Measurements from ENCODE around the gene TDRD12. TPM values are rescaled to one million over a fixed set of nuclear protein-coding genes. Genes with fewer than 3 reads are reported as not detected.

The TDRD12 gene
- total and polyA plus RNA-seq, 2 experiments from 2014 or later = 0.68 to 2.8 TPM

GRCh38 chr19:32708457-32708856 is 11.1 kb upstream of the TDRD12 start:
- Mint-ChIP-seq H3K27me3 (ENCODE audit: insufficient read depth, low read depth, poor library complexity) (peaks cover 4% of the 10 kb centered on the region), H3K4me1 (no peaks in the 10 kb centered on the region), H3K27ac (no peak overlapping the region), H3K9me3 (peaks cover 12% of the 10 kb centered on the region), H3K4me3 (no peak overlapping the region), H3K36me3 (ENCODE audit: low read depth) (peaks cover 15% of the 10 kb centered on the region)
- no peaks in the 10 kb centered on the region for H3F3A ChIP-seq (replicated peaks; ENCODE audit: low read depth)
- H3K4me1 ChIP-seq (ENCODE audit: insufficient read depth) = no peaks in the 10 kb centered on the region
- H3K79me2 ChIP-seq (replicated peaks; ENCODE audit: insufficient read depth) = no peaks in the 10 kb centered on the region
- no peaks in the 10 kb centered on the region for H3K9me2 ChIP-seq (ENCODE audit: insufficient read depth)
- no peak overlapping the region for H3K27ac ChIP-seq (ENCODE audit: low read depth)
- no peak for TF ChIP-seq ETS1 (IDR thresholded peaks at IDR 0.05)
- TF ChIP-seq, protein P1, sequence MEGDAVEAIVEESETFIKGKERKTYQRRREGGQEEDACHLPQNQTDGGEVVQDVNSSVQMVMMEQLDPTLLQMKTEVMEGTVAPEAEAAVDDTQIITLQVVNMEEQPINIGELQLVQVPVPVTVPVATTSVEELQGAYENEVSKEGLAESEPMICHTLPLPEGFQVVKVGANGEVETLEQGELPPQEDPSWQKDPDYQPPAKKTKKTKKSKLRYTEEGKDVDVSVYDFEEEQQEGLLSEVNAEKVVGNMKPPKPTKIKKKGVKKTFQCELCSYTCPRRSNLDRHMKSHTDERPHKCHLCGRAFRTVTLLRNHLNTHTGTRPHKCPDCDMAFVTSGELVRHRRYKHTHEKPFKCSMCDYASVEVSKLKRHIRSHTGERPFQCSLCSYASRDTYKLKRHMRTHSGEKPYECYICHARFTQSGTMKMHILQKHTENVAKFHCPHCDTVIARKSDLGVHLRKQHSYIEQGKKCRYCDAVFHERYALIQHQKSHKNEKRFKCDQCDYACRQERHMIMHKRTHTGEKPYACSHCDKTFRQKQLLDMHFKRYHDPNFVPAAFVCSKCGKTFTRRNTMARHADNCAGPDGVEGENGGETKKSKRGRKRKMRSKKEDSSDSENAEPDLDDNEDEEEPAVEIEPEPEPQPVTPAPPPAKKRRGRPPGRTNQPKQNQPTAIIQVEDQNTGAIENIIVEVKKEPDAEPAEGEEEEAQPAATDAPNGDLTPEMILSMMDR (conservative IDR thresholded peaks at IDR 0.05; ENCODE audit: low read depth in 2 of 2) = no peak
- TF ChIP-seq NANOG (IDR thresholded peaks at IDR 0.05; ENCODE audit: borderline replicate concordance) = no peak
- no peak for TF ChIP-seq STAT1 (IDR thresholded peaks at IDR 0.05; ENCODE audit: unreplicated experiment)
- no peak for TF ChIP-seq ZNF114 (CRISPR knock-in tag; IDR thresholded peaks at IDR 0.05)
- TF ChIP-seq, protein P2, sequence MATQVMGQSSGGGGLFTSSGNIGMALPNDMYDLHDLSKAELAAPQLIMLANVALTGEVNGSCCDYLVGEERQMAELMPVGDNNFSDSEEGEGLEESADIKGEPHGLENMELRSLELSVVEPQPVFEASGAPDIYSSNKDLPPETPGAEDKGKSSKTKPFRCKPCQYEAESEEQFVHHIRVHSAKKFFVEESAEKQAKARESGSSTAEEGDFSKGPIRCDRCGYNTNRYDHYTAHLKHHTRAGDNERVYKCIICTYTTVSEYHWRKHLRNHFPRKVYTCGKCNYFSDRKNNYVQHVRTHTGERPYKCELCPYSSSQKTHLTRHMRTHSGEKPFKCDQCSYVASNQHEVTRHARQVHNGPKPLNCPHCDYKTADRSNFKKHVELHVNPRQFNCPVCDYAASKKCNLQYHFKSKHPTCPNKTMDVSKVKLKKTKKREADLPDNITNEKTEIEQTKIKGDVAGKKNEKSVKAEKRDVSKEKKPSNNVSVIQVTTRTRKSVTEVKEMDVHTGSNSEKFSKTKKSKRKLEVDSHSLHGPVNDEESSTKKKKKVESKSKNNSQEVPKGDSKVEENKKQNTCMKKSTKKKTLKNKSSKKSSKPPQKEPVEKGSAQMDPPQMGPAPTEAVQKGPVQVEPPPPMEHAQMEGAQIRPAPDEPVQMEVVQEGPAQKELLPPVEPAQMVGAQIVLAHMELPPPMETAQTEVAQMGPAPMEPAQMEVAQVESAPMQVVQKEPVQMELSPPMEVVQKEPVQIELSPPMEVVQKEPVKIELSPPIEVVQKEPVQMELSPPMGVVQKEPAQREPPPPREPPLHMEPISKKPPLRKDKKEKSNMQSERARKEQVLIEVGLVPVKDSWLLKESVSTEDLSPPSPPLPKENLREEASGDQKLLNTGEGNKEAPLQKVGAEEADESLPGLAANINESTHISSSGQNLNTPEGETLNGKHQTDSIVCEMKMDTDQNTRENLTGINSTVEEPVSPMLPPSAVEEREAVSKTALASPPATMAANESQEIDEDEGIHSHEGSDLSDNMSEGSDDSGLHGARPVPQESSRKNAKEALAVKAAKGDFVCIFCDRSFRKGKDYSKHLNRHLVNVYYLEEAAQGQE (IDR thresholded peaks at IDR 0.05; ENCODE audit: unreplicated experiment) = no peak
- TF ChIP-seq EZH2 (IDR thresholded peaks at IDR 0.05; ENCODE audit: low read depth, unreplicated experiment) = no peak
- TF ChIP-seq, protein P3, sequence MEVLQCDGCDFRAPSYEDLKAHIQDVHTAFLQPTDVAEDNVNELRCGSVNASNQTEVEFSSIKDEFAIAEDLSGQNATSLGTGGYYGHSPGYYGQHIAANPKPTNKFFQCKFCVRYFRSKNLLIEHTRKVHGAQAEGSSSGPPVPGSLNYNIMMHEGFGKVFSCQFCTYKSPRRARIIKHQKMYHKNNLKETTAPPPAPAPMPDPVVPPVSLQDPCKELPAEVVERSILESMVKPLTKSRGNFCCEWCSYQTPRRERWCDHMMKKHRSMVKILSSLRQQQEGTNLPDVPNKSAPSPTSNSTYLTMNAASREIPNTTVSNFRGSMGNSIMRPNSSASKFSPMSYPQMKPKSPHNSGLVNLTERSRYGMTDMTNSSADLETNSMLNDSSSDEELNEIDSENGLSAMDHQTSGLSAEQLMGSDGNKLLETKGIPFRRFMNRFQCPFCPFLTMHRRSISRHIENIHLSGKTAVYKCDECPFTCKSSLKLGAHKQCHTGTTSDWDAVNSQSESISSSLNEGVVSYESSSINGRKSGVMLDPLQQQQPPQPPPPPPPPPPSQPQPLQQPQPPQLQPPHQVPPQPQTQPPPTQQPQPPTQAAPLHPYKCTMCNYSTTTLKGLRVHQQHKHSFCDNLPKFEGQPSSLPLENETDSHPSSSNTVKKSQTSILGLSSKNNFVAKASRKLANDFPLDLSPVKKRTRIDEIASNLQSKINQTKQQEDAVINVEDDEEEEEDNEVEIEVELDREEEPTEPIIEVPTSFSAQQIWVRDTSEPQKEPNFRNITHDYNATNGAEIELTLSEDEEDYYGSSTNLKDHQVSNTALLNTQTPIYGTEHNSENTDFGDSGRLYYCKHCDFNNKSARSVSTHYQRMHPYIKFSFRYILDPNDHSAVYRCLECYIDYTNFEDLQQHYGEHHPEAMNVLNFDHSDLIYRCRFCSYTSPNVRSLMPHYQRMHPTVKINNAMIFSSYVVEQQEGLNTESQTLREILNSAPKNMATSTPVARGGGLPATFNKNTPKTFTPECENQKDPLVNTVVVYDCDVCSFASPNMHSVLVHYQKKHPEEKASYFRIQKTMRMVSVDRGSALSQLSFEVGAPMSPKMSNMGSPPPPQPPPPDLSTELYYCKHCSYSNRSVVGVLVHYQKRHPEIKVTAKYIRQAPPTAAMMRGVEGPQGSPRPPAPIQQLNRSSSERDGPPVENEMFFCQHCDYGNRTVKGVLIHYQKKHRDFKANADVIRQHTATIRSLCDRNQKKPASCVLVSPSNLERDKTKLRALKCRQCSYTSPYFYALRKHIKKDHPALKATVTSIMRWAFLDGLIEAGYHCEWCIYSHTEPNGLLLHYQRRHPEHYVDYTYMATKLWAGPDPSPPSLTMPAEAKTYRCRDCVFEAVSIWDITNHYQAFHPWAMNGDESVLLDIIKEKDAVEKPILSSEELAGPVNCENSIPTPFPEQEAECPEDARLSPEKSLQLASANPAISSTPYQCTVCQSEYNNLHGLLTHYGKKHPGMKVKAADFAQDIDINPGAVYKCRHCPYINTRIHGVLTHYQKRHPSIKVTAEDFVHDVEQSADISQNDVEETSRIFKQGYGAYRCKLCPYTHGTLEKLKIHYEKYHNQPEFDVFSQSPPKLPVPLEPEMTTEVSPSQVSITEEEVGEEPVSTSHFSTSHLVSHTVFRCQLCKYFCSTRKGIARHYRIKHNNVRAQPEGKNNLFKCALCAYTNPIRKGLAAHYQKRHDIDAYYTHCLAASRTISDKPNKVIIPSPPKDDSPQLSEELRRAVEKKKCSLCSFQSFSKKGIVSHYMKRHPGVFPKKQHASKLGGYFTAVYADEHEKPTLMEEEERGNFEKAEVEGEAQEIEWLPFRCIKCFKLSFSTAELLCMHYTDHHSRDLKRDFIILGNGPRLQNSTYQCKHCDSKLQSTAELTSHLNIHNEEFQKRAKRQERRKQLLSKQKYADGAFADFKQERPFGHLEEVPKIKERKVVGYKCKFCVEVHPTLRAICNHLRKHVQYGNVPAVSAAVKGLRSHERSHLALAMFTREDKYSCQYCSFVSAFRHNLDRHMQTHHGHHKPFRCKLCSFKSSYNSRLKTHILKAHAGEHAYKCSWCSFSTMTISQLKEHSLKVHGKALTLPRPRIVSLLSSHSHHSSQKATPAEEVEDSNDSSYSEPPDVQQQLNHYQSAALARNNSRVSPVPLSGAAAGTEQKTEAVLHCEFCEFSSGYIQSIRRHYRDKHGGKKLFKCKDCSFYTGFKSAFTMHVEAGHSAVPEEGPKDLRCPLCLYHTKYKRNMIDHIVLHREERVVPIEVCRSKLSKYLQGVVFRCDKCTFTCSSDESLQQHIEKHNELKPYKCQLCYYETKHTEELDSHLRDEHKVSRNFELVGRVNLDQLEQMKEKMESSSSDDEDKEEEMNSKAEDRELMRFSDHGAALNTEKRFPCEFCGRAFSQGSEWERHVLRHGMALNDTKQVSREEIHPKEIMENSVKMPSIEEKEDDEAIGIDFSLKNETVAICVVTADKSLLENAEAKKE (CRISPR knock-in tag; IDR thresholded peaks at IDR 0.05) = no peak
- TF ChIP-seq CREB1 (CRISPR knock-in tag; IDR thresholded peaks at IDR 0.05; ENCODE audit: low read depth) = no peak
- no peak for TF ChIP-seq POLR2AphosphoS5 (IDR thresholded peaks at IDR 0.05; ENCODE audit: low read depth)
- no peak for TF ChIP-seq ZNF331 (CRISPR knock-in tag; IDR thresholded peaks at IDR 0.05; ENCODE audit: low read depth)
- TF ChIP-seq EZH2phosphoT487 (IDR thresholded peaks at IDR 0.05; ENCODE audit: unreplicated experiment) = no peak
- H3K36me3 ChIP-seq (ENCODE audit: insufficient read depth) = 0 out of 2 replicates have a peak, but pooled peaks cover 7% of the 10 kb centered on the region
- no peak overlapping the region for H2AFZ ChIP-seq
- 0 out of 2 replicates have a peak, but pooled peaks cover 2% of the 10 kb centered on the region for H4K20me1 ChIP-seq (replicated peaks; ENCODE audit: insufficient read depth)
- no peaks in the 10 kb centered on the region for H3K27me3 ChIP-seq (ENCODE audit: insufficient read depth)
- H3K4me3 ChIP-seq = no peak overlapping the region
- no peak for ATAC-seq
- H3K4me2 ChIP-seq = no peak overlapping the region
- no peak for DNase-seq (ENCODE audit: low spot score)
